Vagina (tissue), 2 donors: ENCODE data around the gene SV2B. TPM values are rescaled to one million over a fixed set of nuclear protein-coding genes. Genes with fewer than 3 reads are reported as not detected.

Experiments used
- DNase-seq, 2 donors: peaks; one replicate each; pipeline ENCODE4 v3.0.0-alpha.2; 2017; ENCODE audit errors: extremely low spot score in 2 of 2
- H3K27ac ChIP-seq: fragments of 200-600 bp; sonication (generic); one replicate; pipeline ENCODE4 v1.5.1; 2019
- H3K27me3 ChIP-seq: fragments of 200-600 bp; sonication (generic); one replicate; pipeline ENCODE4 v1.5.1; 2019
- H3K36me3 ChIP-seq, 2 donors: fragments of 200-600 bp; sonication (generic); one replicate each; pipeline ENCODE4 v1.5.1; 2017 to 2019
- H3K4me1 ChIP-seq: fragments of 200-600 bp; sonication (generic); one replicate; pipeline ENCODE4 v1.5.1; 2019
- H3K4me3 ChIP-seq, 2 donors: fragments of 200-600 bp; sonication (generic); 1 replicate in 1 of 2; 2 replicates in 1 of 2; pipeline ENCODE4 v1.5.1; 2016 to 2019
- H3K9me3 ChIP-seq: fragments of 200-600 bp; sonication (generic); one replicate; pipeline ENCODE4 v1.5.1; 2019
- CTCF ChIP-seq, 3 experiments: fragments of 450-650 bp in 2 of 3; fragments of 200-600 bp in 1 of 3; sonication (generic) in 1 of 3; IDR thresholded peaks; one replicate each; pipeline ENCODE4 v1.5.1; 2017 to 2019; ENCODE audit warnings: antibody characterized with exemption in 3 of 3, mild to moderate bottlenecking in 2 of 3, moderate library complexity in 2 of 3
- POLR2A ChIP-seq, 2 donors: fragments of 450-650 bp; IDR thresholded peaks; one replicate each; pipeline ENCODE4 v1.6.1; 2017; ENCODE audit warnings: antibody characterized with exemption in 2 of 2, mild to moderate bottlenecking in 2 of 2, moderate library complexity in 2 of 2
- POLR2AphosphoS5 ChIP-seq, 2 donors: sonication (generic); formaldehyde crosslinking; IDR thresholded peaks; one replicate each; pipeline ENCODE4 v1.9.0; 2017; ENCODE audit warnings: antibody characterized with exemption in 2 of 2, mild to moderate bottlenecking in 2 of 2, low read depth in 1 of 2; ENCODE audit not compliant: insufficient read depth in 1 of 2
- intact Hi-C: fragments of 100-400 bp; cut with DNase I; formaldehyde crosslinking; loops from one replicate; pipeline ENCODE4 v1.15.1; 2023
- total RNA-seq: library from RNA; depleted of rRNA; stranded (reverse); fragments of >200 nt; gene quantifications from one replicate; pipeline ENCODE4 v1.2.3, GENCODE V29; 2016

SV2B gene
- total RNA-seq: 3.2 TPM

- H3K4me1 ChIP-seq: peaks cover 25% of the 10 kb centered on the region
- no peak within 1 kb of the TSS for H3K27ac ChIP-seq
- no peak for TF ChIP-seq POLR2A (IDR thresholded peaks at IDR 0.05)
- no peak for TF ChIP-seq CTCF (IDR thresholded peaks at IDR 0.05)
- TF ChIP-seq POLR2AphosphoS5 (IDR thresholded peaks at IDR 0.05; ENCODE audit: insufficient read depth in 1 of 2, low read depth in 1 of 2): no peak
- H3K27me3 ChIP-seq: peaks cover 6% of the 10 kb centered on the region
- intact Hi-C loops: no loop called here
- peak in 1 of 2 donors; percentile 58 for DNase-seq
- H3K36me3 ChIP-seq: no peaks in the 10 kb centered on the region
- H3K9me3 ChIP-seq: no peaks in the 10 kb centered on the region
- peak within 1 kb of the TSS; percentile 46 to 59 for H3K4me3 ChIP-seq
Measured at GRCh38 chr15:91099995-91100813, at the start of gene SV2B. Gene SV2B (plus strand): TSS chr15:91100257. CDS start chr15:91226264, 126,007 bp downstream.

- no peaks in the 10 kb centered on the region for H3K27me3 ChIP-seq
Measured at GRCh38 chr15:91051248-91051647, 48.8 kb upstream of the SV2B start.

GRCh38 chr15:91054816-91055215 is 45.2 kb upstream of the SV2B start:
- peak in 1 of 2 donors; percentile 16 for DNase-seq
- intact Hi-C loops: loop anchor here (5.0 kb wide), 1 partner anchor 217 kb away; no protein-coding TSS in a partner anchor

More at GRCh38 chr15:91051248-91051647, 48.8 kb upstream of the SV2B start:
- no peaks in the 10 kb centered on the region for H3K36me3 ChIP-seq
- H3K4me3 ChIP-seq: no peak overlapping the region
- H3K27ac ChIP-seq: no peak overlapping the region
- no peaks in the 10 kb centered on the region for H3K9me3 ChIP-seq
- TF ChIP-seq CTCF (IDR thresholded peaks at IDR 0.05) (no peak), POLR2A (IDR thresholded peaks at IDR 0.05) (no peak), POLR2AphosphoS5 (IDR thresholded peaks at IDR 0.05; ENCODE audit: insufficient read depth in 1 of 2, low read depth in 1 of 2) (no peak)
- intact Hi-C loops: no loop called here
- H3K4me1 ChIP-seq: no peaks in the 10 kb centered on the region
- no peak for DNase-seq

GRCh38 chr15:91055548-91056331 is 44.3 kb upstream of the SV2B start:
- no peaks in the 10 kb centered on the region for H3K9me3 ChIP-seq
- H3K27ac ChIP-seq: no peak overlapping the region
- DNase-seq: peak in 1 of 2 donors; percentile 64
- TF ChIP-seq CTCF (IDR thresholded peaks at IDR 0.05): peak; percentile 46 to 60 (median 52)
- TF ChIP-seq POLR2A (IDR thresholded peaks at IDR 0.05): no peak
- no peak overlapping the region for H3K4me3 ChIP-seq
- no peaks in the 10 kb centered on the region for H3K36me3 ChIP-seq
- no peaks in the 10 kb centered on the region for H3K4me1 ChIP-seq
- intact Hi-C loops: loop anchor here (5.0 kb wide), 1 partner anchor 217 kb away; no protein-coding TSS in a partner anchor
- H3K27me3 ChIP-seq: no peaks in the 10 kb centered on the region

More at GRCh38 chr15:91054816-91055215, 45.2 kb upstream of the SV2B start:
- Histone ChIP-seq H3K36me3 (no peaks in the 10 kb centered on the region), H3K27me3 (no peaks in the 10 kb centered on the region), H3K4me1 (no peaks in the 10 kb centered on the region), H3K9me3 (no peaks in the 10 kb centered on the region), H3K27ac (no peak overlapping the region), H3K4me3 (no peak overlapping the region)
- no peak for TF ChIP-seq POLR2A (IDR thresholded peaks at IDR 0.05)

- H3K27ac ChIP-seq: no peak overlapping the region
- no peak for TF ChIP-seq CTCF (IDR thresholded peaks at IDR 0.05)
- no peak for TF ChIP-seq POLR2A (IDR thresholded peaks at IDR 0.05)
- no peak for TF ChIP-seq POLR2AphosphoS5 (IDR thresholded peaks at IDR 0.05; ENCODE audit: insufficient read depth in 1 of 2, low read depth in 1 of 2)
- intact Hi-C loops: no loop called here
- no peaks in the 10 kb centered on the region for H3K9me3 ChIP-seq
- DNase-seq: peak in 1 of 2 donors; percentile 12
- H3K4me1 ChIP-seq: no peaks in the 10 kb centered on the region
- H3K4me3 ChIP-seq: no peak overlapping the region
- H3K27me3 ChIP-seq: no peaks in the 10 kb centered on the region
- no peaks in the 10 kb centered on the region for H3K36me3 ChIP-seq
Measured at GRCh38 chr15:91061230-91061629, 38.8 kb upstream of the SV2B start.
